Endothelial cell of umbilical vein (primary cell): ENCODE measurements around the gene KIAA0408. TPM values are rescaled to one million over a fixed set of nuclear protein-coding genes. Genes with fewer than 3 reads are reported as not detected.

Experiments
- BruUV-seq: library from RNA; stranded (reverse); fragments of 400-500 nt; replicated peaks from 2 replicates; lab custom pipeline; 2021; lab: Mats Ljungman, UMichigan
- CTCF ChIA-PET: fragments of 300-600, 350-600 bp; sonication (Branson Sonifier 250); formaldehyde crosslinking; loops from one replicate; lab custom pipeline; 2021; ENCODE audit warnings: antibody characterized with exemption, inconsistent platforms; lab: Charles Lee
- POLR2A ChIA-PET: fragments of 300-600, 350-600 bp; sonication (Branson Sonifier 250); formaldehyde crosslinking; loops from one replicate; lab custom pipeline; 2021; ENCODE audit warnings: antibody characterized with exemption, inconsistent platforms; lab: Charles Lee
- DNase-seq: peaks from one replicate; pipeline ENCODE4 v3.0.0-alpha.2; 2011; ENCODE audit warnings: low read depth, low spot score
- FAIRE-seq: peaks from 2 replicates; lab custom pipeline; 2011; peaks lifted over from hg19 to GRCh38; lab: Jason Lieb, UNC
- H2AFZ ChIP-seq: 2 replicates; pipeline ENCODE4 v1.6.0; 2012; ENCODE audit warnings: low read depth, low read length, control low read depth, inconsistent platforms
- H3K27ac ChIP-seq: 2 replicates; pipeline ENCODE4 v1.5.1; 2011; ENCODE audit warnings: low read depth, mild to moderate bottlenecking, control low read depth, low read length, moderate library complexity; ENCODE audit not compliant: insufficient read depth
- H3K27me3 ChIP-seq, 2 experiments: 2 replicates each; pipeline versions ENCODE4 v1.6.0 to v1.6.1; 2011; ENCODE audit warnings: low read length in 2 of 2, mixed read lengths in 1 of 2; ENCODE audit not compliant: control insufficient read depth in 2 of 2, insufficient read depth in 2 of 2
- H3K36me3 ChIP-seq, 2 experiments: 2 replicates in 1 of 2; 3 replicates in 1 of 2; pipeline ENCODE4 v1.5.1; 2011; ENCODE audit warnings: low read length in 2 of 2, mild to moderate bottlenecking in 1 of 2, moderate library complexity in 1 of 2; ENCODE audit not compliant: control insufficient read depth in 2 of 2, insufficient read depth in 2 of 2; ENCODE audit errors: extremely low read depth in 1 of 2
- H3K4me1 ChIP-seq: 3 replicates; pipeline ENCODE4 v1.5.1; 2011; ENCODE audit warnings: mild to moderate bottlenecking, low read length; ENCODE audit not compliant: control insufficient read depth, insufficient read depth; ENCODE audit errors: extremely low read depth
- H3K4me2 ChIP-seq: 2 replicates; pipeline ENCODE4 v1.6.1; 2011; ENCODE audit warnings: low read length, control low read depth, mixed read lengths; ENCODE audit not compliant: insufficient read depth
- H3K4me3 ChIP-seq, 3 experiments: fragments of 200-600 bp in 1 of 3; sonication (generic), shearing (Covaris generic) in 1 of 3; replicated peaks in 1 of 3; 2 replicates each; pipeline ENCODE4 v1.5.1; 2011 to 2016; ENCODE audit warnings: control low read depth in 3 of 3, low read length in 3 of 3, mild to moderate bottlenecking in 2 of 3, inconsistent platforms in 1 of 3, low read depth in 1 of 3, moderate library complexity in 1 of 3; ENCODE audit not compliant: insufficient read depth in 1 of 3
- H3K79me2 ChIP-seq: 2 replicates; pipeline ENCODE4 v1.6.0; 2012; ENCODE audit warnings: low read length, inconsistent platforms; ENCODE audit not compliant: control insufficient read depth, insufficient read depth
- H3K9ac ChIP-seq: replicated peaks from 2 replicates; pipeline ENCODE3; 2011; ENCODE audit warnings: low read length, control low read depth; ENCODE audit not compliant: insufficient read depth; ENCODE audit errors: extremely low read depth
- H3K9me1 ChIP-seq: replicated peaks from 3 replicates; pipeline ENCODE4 v1.6.0; 2011; ENCODE audit warnings: mild to moderate bottlenecking, low read length; ENCODE audit not compliant: control insufficient read depth, insufficient read depth; ENCODE audit errors: extremely low read depth
- H3K9me3 ChIP-seq: replicated peaks from 2 replicates; pipeline ENCODE4 v1.5.1; 2012; ENCODE audit warnings: low read length, inconsistent platforms; ENCODE audit not compliant: control insufficient read depth, insufficient read depth
- H4K20me1 ChIP-seq: replicated peaks from 2 replicates; pipeline ENCODE3; 2011; ENCODE audit warnings: mild to moderate bottlenecking, low read length; ENCODE audit not compliant: control insufficient read depth, insufficient read depth; ENCODE audit errors: extremely low read depth
- EZH2 ChIP-seq: IDR thresholded peaks from 2 replicates; pipeline ENCODE4 v1.6.1; 2012; ENCODE audit warnings: borderline replicate concordance, low read depth, mild to moderate bottlenecking, moderate library complexity, low read length, inconsistent platforms; ENCODE audit not compliant: severe bottlenecking
- FOS ChIP-seq: IDR thresholded peaks from 2 replicates; pipeline ENCODE4 v1.6.1; 2011; ENCODE audit warnings: mild to moderate bottlenecking, low read length, moderate library complexity, borderline replicate concordance; ENCODE audit not compliant: insufficient read depth
- GATA2 ChIP-seq: IDR thresholded peaks from 2 replicates; pipeline ENCODE4 v1.7.0; 2011; ENCODE audit warnings: low read depth, mild to moderate bottlenecking, moderate library complexity, mixed read lengths, low read length; ENCODE audit not compliant: insufficient read length, insufficient read depth
- JUN ChIP-seq: IDR thresholded peaks from 2 replicates; pipeline ENCODE4 v1.6.1; 2011; ENCODE audit warnings: borderline replicate concordance, low read depth; ENCODE audit not compliant: insufficient read length, insufficient read depth
- MAX ChIP-seq: IDR thresholded peaks from 2 replicates; pipeline ENCODE4 v1.6.1; 2011; ENCODE audit not compliant: insufficient read depth, insufficient read length
- MYC ChIP-seq: IDR thresholded peaks from one replicate; pipeline ENCODE4 v1.6.1; 2011; ENCODE audit warnings: mild to moderate bottlenecking, low read depth, low read length
- POLR2A ChIP-seq: IDR thresholded peaks from 2 replicates; pipeline ENCODE4 v1.6.1; 2012; ENCODE audit warnings: low read depth, mild to moderate bottlenecking, control low read depth, low read length
- POLR2AphosphoS5 ChIP-seq: IDR thresholded peaks from 2 replicates; pipeline ENCODE4 v1.6.1; 2012; ENCODE audit warnings: low read depth, mild to moderate bottlenecking, control low read depth, low read length, moderate library complexity; ENCODE audit not compliant: insufficient read depth
- dilution Hi-C: fragments of 300-500 bp; cut with MboI; formaldehyde crosslinking; loops from one replicate; pipeline ENCODE4 v1.15.0; 2019; ENCODE audit warnings: low sequenced_read_pairs; ENCODE audit not compliant: extremely low pct_ligation_motif_present
- intact Hi-C: fragments of 100-400 bp; cut with micrococcal nuclease; formaldehyde crosslinking; loops from one replicate; pipeline ENCODE4 v1.10.0; 2022
- polyA plus RNA-seq, 4 experiments: library from polyadenylated mRNA; depleted of rRNA in 3 of 4; stranded (reverse) in 3 of 4; unstranded in 1 of 4; fragments of >200 nt; gene quantifications; 2 replicates each; pipeline versions ENCODE4 v1.2.1 to v1.2.3, GENCODE V29; 2011 to 2012; ENCODE audit warnings: missing spikeins in 1 of 4
- total RNA-seq: library from RNA; stranded (reverse); gene quantifications from 2 replicates; pipeline ENCODE4 v1.2.3, GENCODE V29; 2021
- TF ChIP-seq, protein P1 (sequence below), 2 donors: IDR thresholded peaks; 1 replicate in 1 of 2; 2 replicates in 1 of 2; pipeline ENCODE4 v1.5.1; 2011; ENCODE audit warnings: low read length in 2 of 2, mild to moderate bottlenecking in 2 of 2, moderate library complexity in 2 of 2, control low read depth in 1 of 2, inconsistent platforms in 1 of 2, low read depth in 1 of 2; ENCODE audit not compliant: insufficient read depth in 1 of 2; ENCODE audit errors: extremely low read depth in 1 of 2

KIAA0408 gene
- total and polyA plus RNA-seq, 2 donors (not counting 3 experiments of a cell fraction or from before 2014, with no cell fraction given), result not detected

DNA sequence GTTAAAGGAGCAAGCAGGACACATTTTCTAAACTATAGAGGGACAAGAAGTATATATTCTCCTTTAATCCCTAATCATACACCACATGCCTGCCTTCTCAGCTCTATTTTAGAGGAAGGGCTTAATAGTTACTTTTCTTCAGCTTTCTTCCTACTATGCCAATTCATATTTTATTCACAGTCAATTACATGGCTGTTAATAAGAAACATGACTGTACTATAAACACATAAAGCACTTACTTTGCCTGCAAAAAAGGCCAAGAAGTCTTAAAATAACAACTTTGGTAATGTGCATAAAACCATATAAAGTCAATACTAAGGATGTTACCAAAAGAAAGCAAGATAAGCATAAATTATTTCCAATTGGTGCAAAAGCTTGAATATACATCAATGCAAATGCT lies 6.4 kb downstream of the KIAA0408 start:
- TF ChIP-seq JUN (no peak), MYC (no peak), EZH2 (no peak), POLR2AphosphoS5 (no peak), FOS (no peak), POLR2A (no peak), MAX (no peak), GATA2 (no peak)
- TF ChIP-seq, protein P1, sequence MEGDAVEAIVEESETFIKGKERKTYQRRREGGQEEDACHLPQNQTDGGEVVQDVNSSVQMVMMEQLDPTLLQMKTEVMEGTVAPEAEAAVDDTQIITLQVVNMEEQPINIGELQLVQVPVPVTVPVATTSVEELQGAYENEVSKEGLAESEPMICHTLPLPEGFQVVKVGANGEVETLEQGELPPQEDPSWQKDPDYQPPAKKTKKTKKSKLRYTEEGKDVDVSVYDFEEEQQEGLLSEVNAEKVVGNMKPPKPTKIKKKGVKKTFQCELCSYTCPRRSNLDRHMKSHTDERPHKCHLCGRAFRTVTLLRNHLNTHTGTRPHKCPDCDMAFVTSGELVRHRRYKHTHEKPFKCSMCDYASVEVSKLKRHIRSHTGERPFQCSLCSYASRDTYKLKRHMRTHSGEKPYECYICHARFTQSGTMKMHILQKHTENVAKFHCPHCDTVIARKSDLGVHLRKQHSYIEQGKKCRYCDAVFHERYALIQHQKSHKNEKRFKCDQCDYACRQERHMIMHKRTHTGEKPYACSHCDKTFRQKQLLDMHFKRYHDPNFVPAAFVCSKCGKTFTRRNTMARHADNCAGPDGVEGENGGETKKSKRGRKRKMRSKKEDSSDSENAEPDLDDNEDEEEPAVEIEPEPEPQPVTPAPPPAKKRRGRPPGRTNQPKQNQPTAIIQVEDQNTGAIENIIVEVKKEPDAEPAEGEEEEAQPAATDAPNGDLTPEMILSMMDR (IDR thresholded peaks at IDR 0.05; ENCODE audit: extremely low read depth in 1 of 2, insufficient read depth in 1 of 2, low read depth in 1 of 2, low read length in 2 of 2), result no peak
- no peaks in the 10 kb centered on the region for H4K20me1 ChIP-seq
- no peak for DNase-seq
- H2AFZ ChIP-seq, result no peak overlapping the region
- no peak overlapping the region for H3K4me3 ChIP-seq
- no peaks in the 10 kb centered on the region for H3K79me2 ChIP-seq
- H3K27me3 ChIP-seq, result peaks cover 0 to 4% of the 10 kb centered on the region in 2 experiments
- H3K9ac ChIP-seq, result no peak overlapping the region
- intact Hi-C loops, result no loop called here
- H3K27ac ChIP-seq, result no peak overlapping the region
- H3K36me3 ChIP-seq, result no peaks in the 10 kb centered on the region
- BruUV-seq, result no TSS peak
- dilution Hi-C loops, result no loop called here
- FAIRE-seq, result no peak
- H3K9me1 ChIP-seq, result no peaks in the 10 kb centered on the region
- H3K4me1 ChIP-seq, result no peaks in the 10 kb centered on the region
- H3K9me3 ChIP-seq, result no peaks in the 10 kb centered on the region
- CTCF ChIA-PET, result interaction anchor here (0.7 to 1.2 kb wide), 3 partner anchors 10 to 148 kb away, joined by 3 to 4 read pairs (median 3); no protein-coding TSS in a partner anchor
- H3K4me2 ChIP-seq, result no peak overlapping the region
- POLR2A ChIA-PET, result no interaction called here
